Measurements from ENCODE around the gene SLC8A1.

Gene SLC8A1

GRCh38 chr2:40451918-40452605, at the start of gene SLC8A1:
SLC8A1 (minus strand) TSS chr2:40452090.
- TF ChIP-seq CTCF (IDR thresholded peaks at IDR 0.05; ENCODE audit: control extremely low read depth, extremely low read depth, low read depth, missing control alignments) = no peak
- peak; percentile 20 for DNase-seq (ENCODE audit: extremely low spot score)
- POLR2A ChIA-PET = no interaction called here
- CTCF ChIA-PET = no interaction called here

- no peak for DNase-seq (ENCODE audit: extremely low spot score)
- ChIA-PET POLR2A (no interaction called here), CTCF (interaction anchor here (1.6 kb wide), 1 partner anchor 17 kb away, joined by 3 read pairs; no protein-coding TSS in a partner anchor)
- no peak for TF ChIP-seq CTCF (IDR thresholded peaks at IDR 0.05; ENCODE audit: control extremely low read depth, extremely low read depth, low read depth, missing control alignments)
Measured at GRCh38 chr2:40499437-40499836, 47.5 kb upstream of the SLC8A1 start.

GRCh38 chr2:40497251-40497859, 45.5 kb upstream of the SLC8A1 start:
- DNase-seq (ENCODE audit: extremely low spot score) = no peak
- no peak for TF ChIP-seq CTCF (IDR thresholded peaks at IDR 0.05; ENCODE audit: control extremely low read depth, extremely low read depth, low read depth, missing control alignments)
- POLR2A ChIA-PET = no interaction called here
- CTCF ChIA-PET = no interaction called here

DNA sequence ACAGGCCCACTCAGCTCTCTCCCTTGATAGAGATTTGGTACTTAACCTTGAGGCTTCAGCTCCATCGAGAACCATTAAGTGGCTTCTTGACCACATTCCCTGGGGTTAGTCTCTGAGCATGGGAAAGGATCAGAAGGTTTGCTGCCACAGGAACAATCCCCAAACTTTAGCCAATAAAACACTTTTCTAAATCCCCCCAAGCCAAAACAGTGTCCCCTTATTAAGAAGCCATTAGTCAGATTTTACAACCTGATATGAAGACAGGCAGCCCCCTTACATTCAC, 37.7 kb upstream of the SLC8A1 start:
- no peak for TF ChIP-seq CTCF (IDR thresholded peaks at IDR 0.05; ENCODE audit: control extremely low read depth, extremely low read depth, low read depth, missing control alignments)
- ChIA-PET CTCF (interaction anchor here (1.5 kb wide), 1 partner anchor 15 kb away, joined by 3 read pairs; no protein-coding TSS in a partner anchor), POLR2A (no interaction called here)
- DNase-seq (ENCODE audit: extremely low spot score) = no peak

- no peak for DNase-seq (ENCODE audit: extremely low spot score)
- CTCF ChIA-PET = interaction anchor here (1.5 to 1.8 kb wide), 2 partner anchors 11 to 15 kb away, joined by 3 to 7 read pairs; no protein-coding TSS in a partner anchor
Measured at GRCh38 chr2:40488927-40489677, 37.2 kb upstream of the SLC8A1 start.

More at GRCh38 chr2:40488927-40489677, 37.2 kb upstream of the SLC8A1 start:
- TF ChIP-seq CTCF (IDR thresholded peaks at IDR 0.05; ENCODE audit: control extremely low read depth, extremely low read depth, low read depth, missing control alignments) = no peak
- POLR2A ChIA-PET = no interaction called here
